Peyer's patch (tissue), 4 donors: ENCODE data around the gene SOX10.

Experiments
- POLR2A ChIP-seq, 2 donors: fragments of 450-650 bp; IDR thresholded peaks; one replicate each; pipeline ENCODE4 v1.5.1; 2017; ENCODE audit warnings: antibody characterized with exemption in 2 of 2, mild to moderate bottlenecking in 2 of 2, moderate library complexity in 2 of 2
- TF ChIP-seq, protein P1 (sequence below), 6 experiments: fragments of 450-650 bp in 4 of 6; fragments of 200-600 bp in 2 of 6; sonication (generic) in 1 of 6; IDR thresholded peaks; one replicate each; pipeline ENCODE4 v1.5.1; 2017 to 2019; ENCODE audit warnings: antibody characterized with exemption in 6 of 6, mild to moderate bottlenecking in 3 of 6, moderate library complexity in 1 of 6

DNA sequence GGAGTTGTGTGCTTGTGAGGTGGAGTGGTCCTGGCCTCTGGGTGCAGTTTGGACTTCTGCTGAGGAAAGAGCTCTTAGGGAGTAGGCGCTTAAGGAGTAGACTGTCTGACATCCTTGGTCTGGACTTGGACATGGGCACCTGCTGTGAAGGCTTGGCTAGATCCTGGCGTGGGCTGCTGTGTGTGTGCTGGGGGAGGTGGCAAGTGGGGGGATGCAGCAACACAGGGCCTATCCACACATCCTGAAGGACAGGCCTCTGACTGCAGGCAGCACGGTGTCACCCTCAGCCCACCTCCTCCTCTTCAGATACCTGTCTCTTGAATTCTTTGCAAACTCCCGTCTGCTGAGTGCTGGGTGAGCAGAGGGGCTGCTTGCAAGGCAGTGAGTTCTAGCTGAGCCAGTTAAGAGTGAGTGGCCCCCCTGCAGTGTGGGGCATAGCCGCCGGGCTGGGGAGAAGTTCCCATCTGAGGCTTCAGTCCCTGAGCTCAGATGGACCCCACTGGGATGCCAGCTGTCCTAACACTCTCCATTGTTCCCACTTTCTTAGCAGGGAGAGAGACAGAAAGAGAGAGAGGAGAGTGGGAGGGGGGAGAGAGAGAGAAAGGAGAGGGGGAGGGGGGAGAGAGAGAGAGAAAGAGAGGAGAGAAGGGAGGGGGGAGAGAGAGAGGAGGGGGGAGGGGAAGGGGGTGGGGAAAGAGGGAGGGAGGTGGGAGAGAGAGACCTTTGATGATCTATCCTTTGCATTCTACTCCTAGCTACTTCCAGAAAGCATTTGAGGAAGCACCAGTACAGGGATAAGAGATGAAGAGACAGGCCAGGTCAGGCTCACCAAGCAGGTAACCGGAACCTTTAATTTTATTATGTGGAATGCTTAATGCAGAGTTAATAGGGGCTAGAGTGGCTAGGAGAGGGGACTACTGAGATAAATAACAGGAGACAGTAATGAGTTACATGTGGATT, 12.6 kb downstream of the SOX10 start:
- TF ChIP-seq, protein P1, sequence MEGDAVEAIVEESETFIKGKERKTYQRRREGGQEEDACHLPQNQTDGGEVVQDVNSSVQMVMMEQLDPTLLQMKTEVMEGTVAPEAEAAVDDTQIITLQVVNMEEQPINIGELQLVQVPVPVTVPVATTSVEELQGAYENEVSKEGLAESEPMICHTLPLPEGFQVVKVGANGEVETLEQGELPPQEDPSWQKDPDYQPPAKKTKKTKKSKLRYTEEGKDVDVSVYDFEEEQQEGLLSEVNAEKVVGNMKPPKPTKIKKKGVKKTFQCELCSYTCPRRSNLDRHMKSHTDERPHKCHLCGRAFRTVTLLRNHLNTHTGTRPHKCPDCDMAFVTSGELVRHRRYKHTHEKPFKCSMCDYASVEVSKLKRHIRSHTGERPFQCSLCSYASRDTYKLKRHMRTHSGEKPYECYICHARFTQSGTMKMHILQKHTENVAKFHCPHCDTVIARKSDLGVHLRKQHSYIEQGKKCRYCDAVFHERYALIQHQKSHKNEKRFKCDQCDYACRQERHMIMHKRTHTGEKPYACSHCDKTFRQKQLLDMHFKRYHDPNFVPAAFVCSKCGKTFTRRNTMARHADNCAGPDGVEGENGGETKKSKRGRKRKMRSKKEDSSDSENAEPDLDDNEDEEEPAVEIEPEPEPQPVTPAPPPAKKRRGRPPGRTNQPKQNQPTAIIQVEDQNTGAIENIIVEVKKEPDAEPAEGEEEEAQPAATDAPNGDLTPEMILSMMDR (IDR thresholded peaks at IDR 0.05), result no peak
- TF ChIP-seq POLR2A (IDR thresholded peaks at IDR 0.05), result no peak
